LNCaP clone FGC (cell line): Measurements from ENCODE around the gene DPF3.

Source experiments
- DNase-seq: peaks from one replicate; pipeline ENCODE4 v3.0.0-alpha.2; 2011; ENCODE audit warnings: low read depth
- H3K4me3 ChIP-seq: 2 replicates; pipeline ENCODE4 v1.5.1; 2011; ENCODE audit warnings: mild to moderate bottlenecking, low read depth, low read length, control low read depth
- TF ChIP-seq, protein P1 (sequence below): IDR thresholded peaks from 2 replicates; pipeline ENCODE4 v1.5.1; 2012; ENCODE audit warnings: mild to moderate bottlenecking; ENCODE audit not compliant: control insufficient read depth, insufficient read depth; ENCODE audit errors: extremely low read depth

Gene DPF3

DNA sequence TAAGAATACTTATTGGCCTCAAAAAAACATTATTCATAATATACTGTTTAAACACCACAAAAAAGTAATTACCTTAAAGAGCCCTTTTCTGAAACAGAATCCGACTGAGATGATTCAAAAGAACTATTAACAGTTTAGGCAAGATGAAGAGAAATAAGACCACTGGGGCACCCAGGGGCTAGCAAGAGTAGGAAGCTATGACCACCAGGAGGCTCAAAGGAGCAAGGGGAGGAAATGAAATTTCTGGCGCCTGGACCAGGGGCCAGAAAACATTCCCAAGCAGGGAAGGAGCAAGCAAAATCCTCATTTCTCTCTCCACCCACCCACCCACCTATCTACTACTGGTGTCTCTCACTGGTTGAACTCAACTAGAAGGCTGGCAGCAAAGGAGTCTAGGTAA lies 26.1 kb upstream of the DPF3 start:
- no peak for DNase-seq
- no peak overlapping the region for H3K4me3 ChIP-seq
- TF ChIP-seq, protein P1, sequence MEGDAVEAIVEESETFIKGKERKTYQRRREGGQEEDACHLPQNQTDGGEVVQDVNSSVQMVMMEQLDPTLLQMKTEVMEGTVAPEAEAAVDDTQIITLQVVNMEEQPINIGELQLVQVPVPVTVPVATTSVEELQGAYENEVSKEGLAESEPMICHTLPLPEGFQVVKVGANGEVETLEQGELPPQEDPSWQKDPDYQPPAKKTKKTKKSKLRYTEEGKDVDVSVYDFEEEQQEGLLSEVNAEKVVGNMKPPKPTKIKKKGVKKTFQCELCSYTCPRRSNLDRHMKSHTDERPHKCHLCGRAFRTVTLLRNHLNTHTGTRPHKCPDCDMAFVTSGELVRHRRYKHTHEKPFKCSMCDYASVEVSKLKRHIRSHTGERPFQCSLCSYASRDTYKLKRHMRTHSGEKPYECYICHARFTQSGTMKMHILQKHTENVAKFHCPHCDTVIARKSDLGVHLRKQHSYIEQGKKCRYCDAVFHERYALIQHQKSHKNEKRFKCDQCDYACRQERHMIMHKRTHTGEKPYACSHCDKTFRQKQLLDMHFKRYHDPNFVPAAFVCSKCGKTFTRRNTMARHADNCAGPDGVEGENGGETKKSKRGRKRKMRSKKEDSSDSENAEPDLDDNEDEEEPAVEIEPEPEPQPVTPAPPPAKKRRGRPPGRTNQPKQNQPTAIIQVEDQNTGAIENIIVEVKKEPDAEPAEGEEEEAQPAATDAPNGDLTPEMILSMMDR: no peak

GRCh38 chr14:72917094-72917802 lies 23.3 kb upstream of the DPF3 start:
- H3K4me3 ChIP-seq: no peak overlapping the region
- TF ChIP-seq, protein P1: no peak
- no peak for DNase-seq

DNA sequence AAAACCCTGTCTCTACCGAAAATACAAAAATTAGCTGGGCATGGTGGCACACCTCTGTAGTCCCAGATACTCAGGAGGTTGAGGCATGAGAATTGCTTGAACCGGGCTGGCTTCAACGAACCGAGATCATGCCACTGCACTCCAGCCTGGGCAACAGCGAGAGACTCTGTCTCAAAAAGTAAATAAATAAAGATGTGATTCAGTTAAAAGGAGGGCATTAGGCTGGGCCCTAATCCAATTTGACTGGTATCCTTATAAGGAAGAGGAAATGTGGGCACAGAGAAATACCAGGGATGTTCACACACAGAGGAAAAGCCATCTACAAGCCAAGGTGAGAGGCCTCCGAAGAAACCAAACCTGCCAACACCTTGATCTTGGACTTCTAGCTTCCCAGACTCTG lies 22.3 kb upstream of the DPF3 start:
- TF ChIP-seq, protein P1: no peak
- peak; percentile 76 for DNase-seq
- no peak overlapping the region for H3K4me3 ChIP-seq

DNA sequence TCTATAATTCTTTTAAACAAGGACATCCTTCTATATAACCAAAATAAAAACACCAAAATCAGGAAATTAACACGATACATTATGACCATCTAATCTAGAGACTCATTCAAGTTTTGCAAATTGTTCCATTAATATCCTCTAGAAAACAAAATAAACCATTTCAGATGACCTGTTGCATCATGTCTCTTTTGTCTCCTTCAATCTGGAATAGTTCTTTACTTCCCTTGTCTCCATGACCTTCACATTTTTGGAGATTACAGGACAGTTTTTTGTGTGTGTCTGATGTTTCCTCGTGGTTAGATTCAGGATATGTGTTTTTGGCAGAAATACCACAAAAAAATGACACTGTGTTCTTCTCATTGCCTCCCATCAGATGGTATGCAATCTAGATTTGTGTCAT lies 19.9 kb upstream of the DPF3 start:
- TF ChIP-seq, protein P1: no peak
- no peak for DNase-seq
- no peak overlapping the region for H3K4me3 ChIP-seq

DNA sequence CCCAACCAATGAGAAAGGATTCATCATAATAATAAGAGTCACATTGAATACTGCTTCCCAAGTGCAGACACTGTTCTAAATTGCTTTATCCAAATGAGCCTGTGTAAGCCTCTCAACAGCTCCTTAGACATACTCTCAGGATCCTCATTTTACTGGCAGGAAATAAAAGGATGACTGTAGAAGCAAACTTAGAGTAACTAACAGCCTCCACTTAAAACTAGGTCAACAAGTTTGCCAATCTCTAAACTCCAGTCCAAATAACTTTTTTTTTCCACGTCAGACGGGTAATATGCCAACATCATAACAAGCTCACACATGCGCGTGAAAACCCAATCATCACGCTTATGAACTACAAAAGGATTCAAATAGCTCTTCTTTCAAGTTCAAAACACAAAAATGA lies 15.3 kb upstream of the DPF3 start:
- H3K4me3 ChIP-seq: no peak overlapping the region
- DNase-seq: no peak
- TF ChIP-seq, protein P1: no peak

- H3K4me3 ChIP-seq: no peak overlapping the region
- no peak for DNase-seq
- TF ChIP-seq, protein P1: no peak
Observed at GRCh38 chr14:72907886-72908285, 14.0 kb upstream of the DPF3 start.

DNA sequence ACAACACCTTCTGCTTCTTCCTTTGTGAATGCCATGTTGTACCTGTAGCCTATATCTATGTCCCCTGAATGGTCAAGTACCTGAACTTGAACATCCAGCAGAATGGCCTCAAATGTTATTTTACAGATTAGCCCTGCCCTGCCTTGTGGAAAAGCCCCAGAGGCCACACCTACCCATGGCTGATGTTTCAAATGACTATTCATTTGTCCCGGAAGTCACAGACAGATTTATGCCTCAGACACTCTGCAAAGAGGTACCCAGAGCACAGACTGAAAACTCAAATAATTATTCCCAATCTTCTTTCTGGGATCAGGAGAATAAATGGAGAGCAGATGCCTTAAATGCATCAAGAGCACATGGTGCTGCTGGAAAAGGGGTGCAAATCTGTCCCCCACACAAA lies 13.0 kb upstream of the DPF3 start:
- TF ChIP-seq, protein P1: no peak
- no peak for DNase-seq
- H3K4me3 ChIP-seq: no peak overlapping the region
